Activated CD4-positive, alpha-beta T cell treated with anti-CD3 and anti-CD28 coated beads, Interleukin-2, amount 10 ng/mL, durations not matched to agents 7 days and 5 days (primary cell): ENCODE measurements around the gene OLA1. TPM values are rescaled to one million over a fixed set of nuclear protein-coding genes. Genes with fewer than 3 reads are reported as not detected.

ENCODE experiments used
- CTCF ChIA-PET: fragments of 350-600 bp; sonication (Branson Sonifier 250); formaldehyde crosslinking; loops from one replicate; lab custom pipeline; 2021; ENCODE audit warnings: antibody characterized with exemption; lab: Charles Lee
- POLR2A ChIA-PET: fragments of 350-600 bp; sonication (Branson Sonifier 250); formaldehyde crosslinking; loops from one replicate; lab custom pipeline; 2021; ENCODE audit warnings: antibody characterized with exemption; lab: Charles Lee
- DNase-seq: peaks from one replicate; pipeline ENCODE4 v3.0.0-alpha.2; 2020
- H3K27ac Mint-ChIP-seq: one replicate; pipeline ENCODE4 v1.8.0; 2021; ENCODE audit warnings: mild to moderate bottlenecking, moderate library complexity, mixed read lengths
- H3K27me3 Mint-ChIP-seq: one replicate; pipeline ENCODE4 v1.8.0; 2021; ENCODE audit warnings: mixed read lengths
- H3K36me3 Mint-ChIP-seq: one replicate; pipeline ENCODE4 v1.8.0; 2021; ENCODE audit warnings: low read depth, mixed read lengths
- H3K4me1 Mint-ChIP-seq: one replicate; pipeline ENCODE4 v1.8.0; 2021; ENCODE audit warnings: mixed read lengths
- H3K4me3 Mint-ChIP-seq: one replicate; pipeline ENCODE4 v1.8.0; 2021; ENCODE audit warnings: mild to moderate bottlenecking, moderate library complexity, mixed read lengths
- H3K9me3 Mint-ChIP-seq: one replicate; pipeline ENCODE4 v1.8.0; 2021; ENCODE audit warnings: mixed read lengths
- total RNA-seq, 2 experiments: library from RNA; stranded (reverse); gene quantifications; one replicate each; pipeline ENCODE4 v1.2.3, GENCODE V29; 2021

Gene OLA1
- total RNA-seq, 2 experiments from 2014 or later = 75.3 to 87.4 TPM

- Mint-ChIP-seq H3K4me3 (no peak overlapping the region), H3K4me1 (no peaks in the 10 kb centered on the region), H3K27me3 (peaks cover 14% of the 10 kb centered on the region), H3K27ac (no peak overlapping the region), H3K9me3 (peaks cover 13% of the 10 kb centered on the region), H3K36me3 (peaks cover 6% of the 10 kb centered on the region)
- CTCF ChIA-PET = no interaction called here
- POLR2A ChIA-PET = no interaction called here
- no peak for DNase-seq
Observed at GRCh38 chr2:174062934-174063333, 185.4 kb downstream of the OLA1 start.

GRCh38 chr2:174059884-174060244, 188.5 kb downstream of the OLA1 start:
- Mint-ChIP-seq H3K9me3 (peaks cover 17% of the 10 kb centered on the region), H3K36me3 (peaks cover 6% of the 10 kb centered on the region), H3K4me3 (no peak overlapping the region), H3K27me3 (peaks cover 8% of the 10 kb centered on the region), H3K27ac (no peak overlapping the region), H3K4me1 (no peaks in the 10 kb centered on the region)
- POLR2A ChIA-PET = no interaction called here
- DNase-seq = no peak
- CTCF ChIA-PET = no interaction called here

- ChIA-PET CTCF (interaction anchor here (1.5 to 1.8 kb wide), 2 partner anchors 13 to 16 kb away, joined by 4 to 5 read pairs; no protein-coding TSS in a partner anchor), POLR2A (no interaction called here)
- H3K4me1 Mint-ChIP-seq = no peaks in the 10 kb centered on the region
- no peak overlapping the region for H3K4me3 Mint-ChIP-seq
- H3K36me3 Mint-ChIP-seq = peaks cover 6% of the 10 kb centered on the region
- peaks cover 8% of the 10 kb centered on the region for H3K27me3 Mint-ChIP-seq
- no peak for DNase-seq
- peaks cover 17% of the 10 kb centered on the region for H3K9me3 Mint-ChIP-seq
- H3K27ac Mint-ChIP-seq = no peak overlapping the region
Observed at GRCh38 chr2:174059178-174059883, 189.0 kb downstream of the OLA1 start.

GRCh38 chr2:174058456-174058855, 189.9 kb downstream of the OLA1 start:
- no peak for DNase-seq
- Mint-ChIP-seq H3K36me3 (peaks cover 6% of the 10 kb centered on the region), H3K27ac (no peak overlapping the region), H3K9me3 (peaks cover 17% of the 10 kb centered on the region), H3K4me1 (no peaks in the 10 kb centered on the region), H3K27me3 (peaks cover 5% of the 10 kb centered on the region), H3K4me3 (no peak overlapping the region)
- POLR2A ChIA-PET = no interaction called here
- CTCF ChIA-PET = interaction anchor here (1.1 to 1.8 kb wide), 3 partner anchors 14 to 184 kb away, joined by 3 to 5 read pairs (median 4); no protein-coding TSS in a partner anchor

- ChIA-PET POLR2A (no interaction called here), CTCF (interaction anchor here (1.1 to 1.8 kb wide), 3 partner anchors 14 to 183 kb away, joined by 3 to 5 read pairs (median 4); no protein-coding TSS in a partner anchor)
- no peak for DNase-seq
- Mint-ChIP-seq H3K4me1 (no peaks in the 10 kb centered on the region), H3K36me3 (peaks cover 6% of the 10 kb centered on the region), H3K27ac (no peak overlapping the region), H3K9me3 (peaks cover 17% of the 10 kb centered on the region), H3K27me3 (peaks cover 5% of the 10 kb centered on the region), H3K4me3 (no peak overlapping the region)
Observed at GRCh38 chr2:174058026-174058425, 190.3 kb downstream of the OLA1 start.

- H3K4me1 Mint-ChIP-seq = no peaks in the 10 kb centered on the region
- H3K4me3 Mint-ChIP-seq = no peak overlapping the region
- CTCF ChIA-PET = no interaction called here
Observed at GRCh38 chr2:174054926-174055325, 193.4 kb downstream of the OLA1 start.

GRCh38 chr2:174053355-174054151, 194.8 kb downstream of the OLA1 start:
- Mint-ChIP-seq H3K4me3 (no peak overlapping the region), H3K9me3 (peaks cover 4% of the 10 kb centered on the region), H3K4me1 (no peaks in the 10 kb centered on the region), H3K36me3 (no peaks in the 10 kb centered on the region), H3K27ac (no peak overlapping the region), H3K27me3 (peaks cover 2% of the 10 kb centered on the region)
- ChIA-PET POLR2A (no interaction called here), CTCF (interaction anchor here (0.6 kb wide), 1 partner anchor 746 kb away, joined by 3 read pairs; no protein-coding TSS in a partner anchor)
- DNase-seq = no peak

More at GRCh38 chr2:174054926-174055325, 193.4 kb downstream of the OLA1 start:
- POLR2A ChIA-PET = no interaction called here
- Mint-ChIP-seq H3K36me3 (peaks cover 4% of the 10 kb centered on the region), H3K27me3 (no peaks in the 10 kb centered on the region), H3K9me3 (peaks cover 17% of the 10 kb centered on the region), H3K27ac (no peak overlapping the region)
- no peak for DNase-seq

GRCh38 chr2:174052584-174052976, 195.8 kb downstream of the OLA1 start:
- no peak overlapping the region for H3K27ac Mint-ChIP-seq
- H3K27me3 Mint-ChIP-seq = peaks cover 2% of the 10 kb centered on the region
- no peaks in the 10 kb centered on the region for H3K36me3 Mint-ChIP-seq
- no peak for DNase-seq
- H3K4me3 Mint-ChIP-seq = no peak overlapping the region
- no peaks in the 10 kb centered on the region for H3K4me1 Mint-ChIP-seq
- CTCF ChIA-PET = no interaction called here
- H3K9me3 Mint-ChIP-seq = peaks cover 4% of the 10 kb centered on the region
- POLR2A ChIA-PET = no interaction called here

- Mint-ChIP-seq H3K36me3 (no peaks in the 10 kb centered on the region), H3K27ac (no peak overlapping the region), H3K4me1 (no peaks in the 10 kb centered on the region), H3K9me3 (no peaks in the 10 kb centered on the region), H3K4me3 (no peak overlapping the region), H3K27me3 (peaks cover 2% of the 10 kb centered on the region)
- ChIA-PET POLR2A (no interaction called here), CTCF (interaction anchor here (0.6 kb wide), 1 partner anchor 8 kb away, joined by 3 read pairs; no protein-coding TSS in a partner anchor)
- no peak for DNase-seq
Observed at GRCh38 chr2:174051741-174052583, 196.4 kb downstream of the OLA1 start.

- DNase-seq = no peak
- no peaks in the 10 kb centered on the region for H3K9me3 Mint-ChIP-seq
- peaks cover 2% of the 10 kb centered on the region for H3K27me3 Mint-ChIP-seq
- no peaks in the 10 kb centered on the region for H3K36me3 Mint-ChIP-seq
- ChIA-PET POLR2A (no interaction called here), CTCF (interaction anchor here (0.6 kb wide), 1 partner anchor 9 kb away, joined by 3 read pairs; no protein-coding TSS in a partner anchor)
- H3K4me1 Mint-ChIP-seq = no peaks in the 10 kb centered on the region
- no peak overlapping the region for H3K4me3 Mint-ChIP-seq
- no peak overlapping the region for H3K27ac Mint-ChIP-seq
Observed at GRCh38 chr2:174051068-174051467, 197.3 kb downstream of the OLA1 start.

- POLR2A ChIA-PET = interaction anchor here (0.6 kb wide), 1 partner anchor 602 kb away, joined by 3 read pairs; no protein-coding TSS in a partner anchor
- CTCF ChIA-PET = interaction anchor here (0.9 kb wide), 1 partner anchor 9 kb away, joined by 3 read pairs; no protein-coding TSS in a partner anchor
- peaks cover 2% of the 10 kb centered on the region for H3K27me3 Mint-ChIP-seq
- no peak overlapping the region for H3K27ac Mint-ChIP-seq
- no peaks in the 10 kb centered on the region for H3K9me3 Mint-ChIP-seq
- no peaks in the 10 kb centered on the region for H3K36me3 Mint-ChIP-seq
- H3K4me1 Mint-ChIP-seq = no peaks in the 10 kb centered on the region
- DNase-seq = no peak
- H3K4me3 Mint-ChIP-seq = no peak overlapping the region
Observed at GRCh38 chr2:174049895-174050294, 198.4 kb downstream of the OLA1 start.

GRCh38 chr2:174048243-174048642, 200.1 kb downstream of the OLA1 start:
- H3K9me3 Mint-ChIP-seq = no peaks in the 10 kb centered on the region
- ChIA-PET CTCF (no interaction called here), POLR2A (no interaction called here)
- peaks cover 2% of the 10 kb centered on the region for H3K27me3 Mint-ChIP-seq
- H3K36me3 Mint-ChIP-seq = no peaks in the 10 kb centered on the region
- H3K4me3 Mint-ChIP-seq = no peak overlapping the region
- no peaks in the 10 kb centered on the region for H3K4me1 Mint-ChIP-seq
- DNase-seq = no peak
- no peak overlapping the region for H3K27ac Mint-ChIP-seq
